H1 (cell line): ENCODE data around the gene CNST. TPM values are rescaled to one million over a fixed set of nuclear protein-coding genes. Genes with fewer than 3 reads are reported as not detected.
A peak's percentile ranks its signal among the peaks of the same experiment; 100 is the strongest.

ENCODE experiments used
- CTCF ChIA-PET: fragments of 300-600 bp; sonication (Branson Sonifier 250); formaldehyde crosslinking; loops from one replicate; lab custom pipeline; 2021; ENCODE audit not compliant: partially characterized antibody; lab: Charles Lee
- POLR2A ChIA-PET: fragments of 300-600 bp; sonication (Branson Sonifier 250); formaldehyde crosslinking; loops from one replicate; lab custom pipeline; 2021; ENCODE audit warnings: inconsistent platforms; ENCODE audit not compliant: partially characterized antibody; lab: Charles Lee
- DNase-seq, 2 experiments: peaks; one replicate each; pipeline versions ENCODE4 v3.0.0 to v3.0.0-alpha.2; 2010 to 2022; ENCODE audit warnings: low spot score in 2 of 2, low read depth in 1 of 2, mixed read lengths in 1 of 2
- FAIRE-seq: peaks from 2 replicates; lab custom pipeline; 2011; peaks lifted over from hg19 to GRCh38; lab: Jason Lieb, UNC
- H2AFZ ChIP-seq: 2 replicates; pipeline ENCODE4 v1.8.1; 2012; ENCODE audit warnings: low read length, inconsistent platforms
- H2AK5ac ChIP-seq: 2 replicates; pipeline ENCODE4 v1.6.1; 2013; ENCODE audit warnings: low read depth, low read length
- H2BK120ac ChIP-seq: replicated peaks from 2 replicates; pipeline ENCODE3; 2013; ENCODE audit warnings: low read depth, low read length, inconsistent platforms
- H2BK12ac ChIP-seq: 2 replicates; pipeline ENCODE4 v1.6.1; 2013; ENCODE audit warnings: low read depth, low read length
- H2BK15ac ChIP-seq: 2 replicates; pipeline ENCODE4 v1.6.1; 2013; ENCODE audit warnings: low read length
- H2BK20ac ChIP-seq: 2 replicates; pipeline ENCODE4 v1.6.1; 2013; ENCODE audit warnings: low read length
- H2BK5ac ChIP-seq: 2 replicates; pipeline ENCODE4 v1.6.1; 2013; ENCODE audit warnings: low read depth, low read length
- H3K14ac ChIP-seq: 2 replicates; pipeline ENCODE4 v1.6.1; 2013; ENCODE audit warnings: inconsistent platforms; ENCODE audit not compliant: insufficient read length
- H3K18ac ChIP-seq: 2 replicates; pipeline ENCODE4 v1.6.1; 2013; ENCODE audit warnings: low read length; ENCODE audit errors: extremely low read depth
- H3K23ac ChIP-seq: 2 replicates; pipeline ENCODE4 v1.6.1; 2013; ENCODE audit warnings: inconsistent platforms; ENCODE audit not compliant: insufficient read length
- H3K23me2 ChIP-seq: 2 replicates; pipeline ENCODE4 v1.6.1; 2013; ENCODE audit warnings: low read depth, low read length
- H3K27ac ChIP-seq: 2 replicates; pipeline ENCODE4 v1.6.1; 2011; ENCODE audit warnings: low read depth, low read length, inconsistent platforms
- H3K27me3 ChIP-seq, 4 experiments: replicated peaks in 1 of 4; 1 replicate in 1 of 4; 2 replicates in 3 of 4; pipeline versions ENCODE4 v1.6.1 to v1.8.1; 2011 to 2013; ENCODE audit warnings: low read length in 3 of 4, mild to moderate bottlenecking in 3 of 4, inconsistent platforms in 2 of 4, mixed read lengths in 2 of 4, moderate library complexity in 1 of 4; ENCODE audit not compliant: control insufficient read depth in 3 of 4, insufficient read depth in 3 of 4; ENCODE audit errors: extremely low read depth in 1 of 4
- H3K36me3 ChIP-seq, 4 experiments: 2 replicates each; pipeline versions ENCODE4 v1.6.1 to v1.8.1; 2011 to 2013; ENCODE audit warnings: mild to moderate bottlenecking in 4 of 4, low read length in 3 of 4, moderate library complexity in 2 of 4, control low read depth in 1 of 4, inconsistent platforms in 1 of 4; ENCODE audit not compliant: insufficient read depth in 4 of 4, control insufficient read depth in 2 of 4
- H3K4ac ChIP-seq: replicated peaks from 2 replicates; pipeline ENCODE3; 2013; ENCODE audit warnings: low read length, low read depth, mixed read lengths, inconsistent platforms; ENCODE audit not compliant: insufficient read length
- H3K4me1 ChIP-seq, 4 experiments: replicated peaks in 1 of 4; 1 replicate in 1 of 4; 2 replicates in 3 of 4; pipeline versions ENCODE4 v1.6.1 to v1.8.1; 2011 to 2013; ENCODE audit warnings: low read length in 3 of 4, inconsistent platforms in 2 of 4, mixed read lengths in 1 of 4; ENCODE audit not compliant: insufficient read depth in 4 of 4, control insufficient read depth in 3 of 4
- H3K4me2 ChIP-seq, 2 experiments: 2 replicates each; pipeline versions ENCODE4 v1.6.1 to v1.8.1; 2011 to 2013; ENCODE audit warnings: low read depth in 2 of 2, low read length in 2 of 2, control low read depth in 1 of 2, inconsistent platforms in 1 of 2, mild to moderate bottlenecking in 1 of 2; ENCODE audit not compliant: insufficient read depth in 1 of 2
- H3K4me3 ChIP-seq, 4 experiments: fragments of 200-600, 300-600 bp in 1 of 4; sonication (generic), shearing (Covaris generic), sonication (Bioruptor Twin) in 1 of 4; 2 replicates each; pipeline versions ENCODE4 v1.5.1 to v1.8.1; 2011 to 2016; ENCODE audit warnings: low read length in 4 of 4, low read depth in 3 of 4, control low read depth in 2 of 4, inconsistent platforms in 2 of 4, mild to moderate bottlenecking in 2 of 4, mixed read lengths in 1 of 4, moderate library complexity in 1 of 4; ENCODE audit not compliant: insufficient read depth in 2 of 4; ENCODE audit errors: extremely low read depth in 1 of 4
- H3K56ac ChIP-seq: replicated peaks from 2 replicates; pipeline ENCODE3; 2013; ENCODE audit warnings: low read depth, mild to moderate bottlenecking, mixed read lengths, low read length, inconsistent platforms; ENCODE audit not compliant: insufficient read length
- H3K79me1 ChIP-seq: 2 replicates; pipeline ENCODE4 v1.6.1; 2013; ENCODE audit warnings: low read depth, low read length, control low read depth
- H3K79me2 ChIP-seq, 2 experiments: 2 replicates each; pipeline versions ENCODE4 v1.6.1 to v1.8.1; 2012 to 2013; ENCODE audit warnings: low read length in 2 of 2, mild to moderate bottlenecking in 2 of 2, inconsistent platforms in 1 of 2; ENCODE audit not compliant: insufficient read depth in 2 of 2, control insufficient read depth in 1 of 2
- H3K9ac ChIP-seq, 4 experiments: replicated peaks in 1 of 4; 1 replicate in 1 of 4; 2 replicates in 3 of 4; pipeline versions ENCODE4 v1.6.1 to v1.8.1; 2011 to 2013; ENCODE audit warnings: low read depth in 3 of 4, low read length in 3 of 4, control low read depth in 2 of 4, mild to moderate bottlenecking in 2 of 4, moderate library complexity in 2 of 4, inconsistent platforms in 1 of 4; ENCODE audit errors: extremely low read depth in 1 of 4
- H3K9me3 ChIP-seq, 2 experiments: 2 replicates each; pipeline versions ENCODE4 v1.6.1 to v1.8.1; 2012 to 2013; ENCODE audit warnings: mild to moderate bottlenecking in 2 of 2, moderate library complexity in 2 of 2, control low read depth in 1 of 2, inconsistent platforms in 1 of 2, low read depth in 1 of 2, low read length in 1 of 2, mixed read lengths in 1 of 2; ENCODE audit not compliant: insufficient read depth in 2 of 2
- H4K20me1 ChIP-seq, 2 experiments: replicated peaks in 1 of 2; 2 replicates each; pipeline versions ENCODE3 to v1.8.1; 2011 to 2013; ENCODE audit warnings: inconsistent platforms in 2 of 2, low read length in 2 of 2, mild to moderate bottlenecking in 1 of 2; ENCODE audit not compliant: insufficient read depth in 2 of 2, control insufficient read depth in 1 of 2
- H4K5ac ChIP-seq: 2 replicates; pipeline ENCODE4 v1.6.1; 2013; ENCODE audit warnings: low read length, low read depth, mixed read lengths, inconsistent platforms; ENCODE audit not compliant: insufficient read length
- H4K8ac ChIP-seq: 2 replicates; pipeline ENCODE4 v1.8.0; 2013; ENCODE audit warnings: mild to moderate bottlenecking, moderate library complexity, low read length, inconsistent platforms; ENCODE audit not compliant: insufficient read depth; ENCODE audit errors: extremely low read depth
- H4K91ac ChIP-seq: replicated peaks from 2 replicates; pipeline ENCODE3; 2013; ENCODE audit warnings: low read length, mixed read lengths, inconsistent platforms; ENCODE audit not compliant: insufficient read length
- CREB1 ChIP-seq: IDR thresholded peaks from 2 replicates; pipeline ENCODE4 v1.6.1; 2012; ENCODE audit warnings: inconsistent platforms
- KDM1A ChIP-seq: fragments of 200-600, 300-600 bp; sonication (generic); IDR thresholded peaks from 2 replicates; pipeline ENCODE4 v1.7.1; 2016; ENCODE audit warnings: mild to moderate bottlenecking, low read length, borderline replicate concordance
- WGBS, 2 experiments: shearing (Covaris generic) in 1 of 2; methylation state at CpG; one replicate each; pipeline versions ENCODE4 v1.1.6 to v1.1.7; 2013 to 2015; ENCODE audit warnings: low lambda C conversion rate in 2 of 2, mixed read lengths in 2 of 2, inconsistent platforms in 1 of 2, low coverage in 1 of 2, missing lambda C conversion rate in 1 of 2; ENCODE audit not compliant: insufficient replicate concordance in 2 of 2, insufficient coverage in 1 of 2, insufficient read length in 1 of 2; ENCODE audit errors: extremely low coverage in 1 of 2, missing lambda C conversion rate in 1 of 2; 5-methylcytosine and 5-hydroxymethylcytosine counted together
- polyA plus RNA-seq, 7 experiments: library from polyadenylated mRNA; depleted of rRNA in 3 of 7; stranded (reverse) in 5 of 7; unstranded in 2 of 7; fragments of >200 nt in 5 of 7; fragments of 200-250 nt in 2 of 7; gene quantifications; 1 replicate in 5 of 7; 2 replicates in 1 of 7; 4 replicates in 1 of 7; pipeline versions ENCODE4 v1.2.1 to v1.2.3, GENCODE V29; 2011 to 2013; ENCODE audit warnings: missing spikeins in 2 of 7, mixed read lengths in 2 of 7
- total RNA-seq: library from RNA; stranded (reverse); fragmentation: NEBNext Ultra II Directional; extraction: Animal tissue kit (Norgen Biotek cat#: 25700); gene quantifications from 2 replicates; pipeline ENCODE4 v1.2.1, GENCODE V29; 2021

CNST gene
- total and polyA plus RNA-seq, 2 of the 8 experiments (the other 6 are each of a cell fraction or from before 2014, with no cell fraction given), result 5.3 to 21.3 TPM

DNA sequence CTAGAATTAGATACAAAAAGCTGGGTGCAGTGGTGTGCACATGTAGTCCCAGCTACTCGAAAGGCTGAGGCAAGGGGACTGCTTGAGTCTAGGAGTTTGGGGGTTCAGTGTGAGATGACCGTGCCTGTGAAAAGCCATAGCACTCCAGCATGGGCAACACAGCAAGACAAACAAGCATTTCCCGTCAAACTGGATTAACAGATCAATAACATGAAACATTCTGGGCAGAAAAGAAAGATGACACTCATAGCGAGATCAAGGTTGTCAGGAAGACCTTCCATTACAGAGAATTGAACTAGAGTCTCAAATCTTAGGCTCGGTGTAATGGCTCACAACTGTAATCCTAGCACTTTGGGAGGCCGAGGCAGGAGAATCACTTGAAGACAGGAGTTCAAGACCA is 14.1 kb upstream of the CNST start:
- peaks cover 0 to 12% of the 10 kb centered on the region in 2 experiments; a peak in 1 of 4 replicates for H3K79me2 ChIP-seq

More for the DNA sequence above, 14.1 kb upstream of the CNST start:
- POLR2A ChIA-PET, result interaction anchor here (2.1 kb wide), 1 partner anchor 9 kb away, joined by 5 read pairs; no protein-coding TSS in a partner anchor
- Histone ChIP-seq H3K4me3 (no peak overlapping the region), H3K4me1 (no peaks in the 10 kb centered on the region), H2AFZ (no peak overlapping the region), H3K27me3 (no peaks in the 10 kb centered on the region), H2BK20ac (no peak overlapping the region), H4K8ac (peak overlapping the region; percentile 63; the same call in 1 of the 2 replicates), H3K4ac (no peak overlapping the region), H4K91ac (no peak overlapping the region), H2BK5ac (no peak overlapping the region), H3K27ac (no peak overlapping the region), H2BK15ac (no peak overlapping the region), H3K18ac (no peak overlapping the region), H3K9ac (no peak overlapping the region), H3K79me1 (peaks cover 4% of the 10 kb centered on the region; the same call in 1 of the 2 replicates), H2BK12ac (no peak overlapping the region), H2AK5ac (no peak overlapping the region), H3K56ac (no peak overlapping the region), H4K20me1 (no peaks in the 10 kb centered on the region), H3K23ac (no peak overlapping the region), H3K14ac (no peak overlapping the region), H3K23me2 (no peaks in the 10 kb centered on the region), H3K4me2 (no peak overlapping the region)
- DNase-seq (no peak), FAIRE-seq (no peak)
- CTCF ChIA-PET, result interaction anchor here (1.0 to 1.2 kb wide), 2 partner anchors 18 to 50 kb away, joined by 3 to 5 read pairs; no protein-coding TSS in a partner anchor
- 90% methylated on average over 6 of the region's 6 CpGs; no CpG with 5 or more reads in 1 of the 2 experiments for WGBS, 2 experiments
- TF ChIP-seq KDM1A (no peak), CREB1 (no peak)
- TF ChIP-seq, all 59 proteins: peak for 0
- Histone ChIP-seq H3K9me3 (no peaks in the 10 kb centered on the region), H2BK120ac (no peak overlapping the region), H4K5ac (no peak overlapping the region), H3K36me3 (peaks cover 3 to 54% (median 17%) of the 10 kb centered on the region in 4 experiments; a peak in 6 of 8 replicates)
